B cell (primary cell): Measurements from ENCODE around the gene SMURF2. TPM values are rescaled to one million over a fixed set of nuclear protein-coding genes. Genes with fewer than 3 reads are reported as not detected.

ENCODE experiments used
- ATAC-seq: fragments of 200-7000 bp; cut with Tn5 transposase; one replicate; pipeline ENCODE4 v1.10.0; 2021; ENCODE audit warnings: low read depth, mild to moderate bottlenecking, moderate number of reproducible peaks, moderate library complexity
- CTCF ChIA-PET: fragments of 350-600 bp; sonication (Branson Sonifier 250); formaldehyde crosslinking; loops from one replicate; lab custom pipeline; 2021; ENCODE audit warnings: antibody characterized with exemption, inconsistent platforms; lab: Charles Lee
- POLR2A ChIA-PET: fragments of 350-600 bp; sonication (Branson Sonifier 250); formaldehyde crosslinking; loops from one replicate; lab custom pipeline; 2021; ENCODE audit warnings: antibody characterized with exemption; lab: Charles Lee
- DNase-seq: peaks from one replicate; pipeline ENCODE4 v3.0.0; 2013
- H2AFZ ChIP-seq: 2 replicates; pipeline ENCODE4 v1.6.1; 2012; ENCODE audit warnings: mild to moderate bottlenecking, low read depth, low read length; ENCODE audit not compliant: insufficient read depth, poor library complexity, severe bottlenecking
- H3K27ac ChIP-seq, 2 donors: 1 replicate in 1 of 2; 2 replicates in 1 of 2; pipeline ENCODE4 v1.5.1; 2012 to 2013; ENCODE audit warnings: low read length in 2 of 2, mild to moderate bottlenecking in 2 of 2, moderate library complexity in 1 of 2
- H3K27me3 ChIP-seq, 4 experiments: fragments of 200-600 bp in 1 of 4; sonication (generic) in 1 of 4; replicated peaks in 1 of 4; 1 replicate in 2 of 4; 2 replicates in 2 of 4; pipeline versions ENCODE4 v1.6.1 to v1.7.0; 2013 to 2016; ENCODE audit warnings: low read length in 3 of 4, mild to moderate bottlenecking in 2 of 4, mixed read lengths in 1 of 4, moderate library complexity in 1 of 4; ENCODE audit not compliant: insufficient read depth in 4 of 4, control insufficient read depth in 3 of 4; ENCODE audit errors: control extremely low read depth in 1 of 4
- H3K36me3 ChIP-seq, 2 experiments: replicated peaks in 1 of 2; 1 replicate in 1 of 2; 2 replicates in 1 of 2; pipeline versions ENCODE4 v1.6.1 to v1.7.1; 2013; ENCODE audit warnings: low read length in 1 of 2; ENCODE audit not compliant: insufficient read depth in 2 of 2, control insufficient read depth in 1 of 2; ENCODE audit errors: control extremely low read depth in 1 of 2, extremely low read depth in 1 of 2
- H3K4me1 ChIP-seq, 2 donors: fragments of 200-600 bp in 1 of 2; sonication (generic) in 1 of 2; 1 replicate in 1 of 2; 2 replicates in 1 of 2; pipeline versions ENCODE4 v1.5.1 to v1.6.1; 2013 to 2017; ENCODE audit warnings: low read length in 2 of 2; ENCODE audit not compliant: control insufficient read depth in 2 of 2, insufficient read depth in 2 of 2
- H3K4me2 ChIP-seq: replicated peaks from 2 replicates; pipeline ENCODE3; 2012; ENCODE audit warnings: mild to moderate bottlenecking, low read depth, low read length; ENCODE audit not compliant: poor library complexity, severe bottlenecking
- H3K4me3 ChIP-seq, 5 experiments: fragments of 200-600 bp in 1 of 5; sonication (generic) in 1 of 5; 1 replicate in 3 of 5; 2 replicates in 2 of 5; pipeline versions ENCODE4 v1.5.1 to v1.7.0; 2011 to 2016; ENCODE audit warnings: low read length in 4 of 5, mild to moderate bottlenecking in 4 of 5, low read depth in 2 of 5, control low read depth in 1 of 5, moderate library complexity in 1 of 5; ENCODE audit not compliant: insufficient read depth in 1 of 5; ENCODE audit errors: control extremely low read depth in 1 of 5, extremely low read depth in 1 of 5
- H3K79me2 ChIP-seq: fragments of 200-600 bp; sonication (generic); one replicate; pipeline ENCODE4 v1.6.0; 2016; ENCODE audit warnings: low read length; ENCODE audit not compliant: control insufficient read depth, insufficient read depth
- H3K9ac ChIP-seq: fragments of 200-600 bp; sonication (generic); 2 replicates; pipeline ENCODE4 v1.6.1; 2017; ENCODE audit warnings: mild to moderate bottlenecking, low read length, moderate library complexity
- H3K9me3 ChIP-seq, 3 donors: one replicate each; pipeline versions ENCODE4 v1.6.1 to v1.7.1; 2013; ENCODE audit warnings: low read length in 2 of 3; ENCODE audit not compliant: control insufficient read depth in 2 of 3, insufficient read depth in 1 of 3; ENCODE audit errors: control extremely low read depth in 1 of 3
- H4K20me1 ChIP-seq: 2 replicates; pipeline ENCODE4 v1.6.0; 2012; ENCODE audit warnings: mild to moderate bottlenecking, low read length; ENCODE audit not compliant: insufficient read depth, control insufficient read depth, poor library complexity, severe bottlenecking
- H3K27ac Mint-ChIP-seq: one replicate; pipeline ENCODE4 v1.8.0; 2021; ENCODE audit warnings: mixed read lengths
- H3K27me3 Mint-ChIP-seq: one replicate; pipeline ENCODE4 v1.8.0; 2021; ENCODE audit warnings: mixed read lengths
- H3K4me1 Mint-ChIP-seq: one replicate; pipeline ENCODE4 v1.8.0; 2021; ENCODE audit warnings: mixed read lengths
- H3K4me3 Mint-ChIP-seq: one replicate; pipeline ENCODE4 v1.8.0; 2021; ENCODE audit warnings: mixed read lengths
- H3K9me3 Mint-ChIP-seq: one replicate; pipeline ENCODE4 v1.8.0; 2022; ENCODE audit warnings: mixed read lengths; ENCODE audit not compliant: insufficient read depth
- CTCF ChIP-seq: fragments of 200-600 bp; IDR thresholded peaks from one replicate; pipeline ENCODE4 v1.8.0; 2022; ENCODE audit warnings: antibody characterized with exemption, mild to moderate bottlenecking
- EZH2 ChIP-seq: IDR thresholded peaks from 2 replicates; pipeline ENCODE4 v1.6.1; 2012; ENCODE audit warnings: borderline replicate concordance, low read depth, mild to moderate bottlenecking, moderate library complexity, low read length; ENCODE audit not compliant: insufficient read depth, poor library complexity, severe bottlenecking
- WGBS: methylation state at CpG from one replicate; pipeline ENCODE4 v1.1.5; 2013; ENCODE audit warnings: missing lambda C conversion rate; ENCODE audit not compliant: insufficient coverage; 5-methylcytosine and 5-hydroxymethylcytosine counted together
- intact Hi-C: fragments of 100-400 bp; cut with micrococcal nuclease; formaldehyde crosslinking; loops from one replicate; pipeline ENCODE4 v1.10.0; 2022
- polyA plus RNA-seq: library from polyadenylated mRNA; depleted of rRNA; stranded (reverse); fragments of >200 nt; gene quantifications from 2 replicates; pipeline ENCODE4 v1.2.3, GENCODE V29; 2012
- total RNA-seq, 2 donors: library from RNA; stranded (reverse); fragments of 120-200 nt in 1 of 2; gene quantifications; 1 replicate in 1 of 2; 2 replicates in 1 of 2; pipeline versions ENCODE4 v1.2.3 to v1.2.4, GENCODE V29; 2013 to 2022

Gene SMURF2
- total and polyA plus RNA-seq, 2 donors (not counting 1 experiment from before 2014, with no cell fraction given), result 9.2 to 32.8 TPM

GRCh38 chr17:64520359-64520758 lies 141.7 kb downstream of the SMURF2 start:
- H3K4me2 ChIP-seq, result no peak overlapping the region
- H3K36me3 ChIP-seq, result peaks cover 15 to 68% of the 10 kb centered on the region in 2 experiments
- peaks cover 0 to 4% of the 10 kb centered on the region in 2 donors for H3K4me1 ChIP-seq
- Mint-ChIP-seq H3K27ac (no peak overlapping the region), H3K4me1 (peaks cover 8% of the 10 kb centered on the region), H3K9me3 (no peaks in the 10 kb centered on the region), H3K27me3 (no peaks in the 10 kb centered on the region), H3K4me3 (no peak overlapping the region)
- TF ChIP-seq EZH2 (no peak), CTCF (no peak)
- no peaks in the 10 kb centered on the region for H3K27me3 ChIP-seq
- no peak overlapping the region for H2AFZ ChIP-seq
- CTCF ChIA-PET, result interaction anchor here (0.7 kb wide), 1 partner anchor 564 kb away, joined by 4 read pairs; no protein-coding TSS in a partner anchor
- DNase-seq, result no peak
- no peaks in the 10 kb centered on the region for H3K9me3 ChIP-seq
- ATAC-seq, result no peak
- H3K4me3 ChIP-seq, result no peak overlapping the region
- 96% methylated on average over 4 of the region's 6 CpGs for WGBS
- POLR2A ChIA-PET, result interaction anchor here (0.7 to 1.3 kb wide), 2 partner anchors 15 to 24 kb away, joined by 5 to 6 read pairs; partner anchors contain the start of genes DDX5 and POLG2
- intact Hi-C loops, result no loop called here
- H4K20me1 ChIP-seq, result peaks cover 25% of the 10 kb centered on the region
- H3K9ac ChIP-seq, result no peak overlapping the region
- H3K27ac ChIP-seq, result no peak overlapping the region
- peaks cover 27% of the 10 kb centered on the region for H3K79me2 ChIP-seq

GRCh38 chr17:64519601-64520000 lies 142.5 kb downstream of the SMURF2 start:
- Mint-ChIP-seq H3K4me3 (no peak overlapping the region), H3K27ac (no peak overlapping the region), H3K4me1 (peaks cover 11% of the 10 kb centered on the region), H3K27me3 (no peaks in the 10 kb centered on the region), H3K9me3 (no peaks in the 10 kb centered on the region)
- H3K27me3 ChIP-seq, result no peaks in the 10 kb centered on the region
- DNase-seq (no peak), ATAC-seq (no peak)
- H2AFZ ChIP-seq, result no peak overlapping the region
- intact Hi-C loops, result no loop called here
- H3K79me2 ChIP-seq, result peaks cover 27% of the 10 kb centered on the region
- H3K4me3 ChIP-seq, result no peak overlapping the region
- H4K20me1 ChIP-seq, result peaks cover 28% of the 10 kb centered on the region
- no peak overlapping the region for H3K27ac ChIP-seq
- POLR2A ChIA-PET, result interaction anchor here (1.3 kb wide), 1 partner anchor 23 kb away, joined by 6 read pairs; the partner anchor contains the start of gene POLG2
- H3K4me2 ChIP-seq, result no peak overlapping the region
- H3K36me3 ChIP-seq, result peaks cover 16 to 70% of the 10 kb centered on the region in 2 experiments
- H3K4me1 ChIP-seq, result peaks cover 0 to 8% of the 10 kb centered on the region in 2 donors
- no peaks in the 10 kb centered on the region for H3K9me3 ChIP-seq
- no peak overlapping the region for H3K9ac ChIP-seq
- CTCF ChIA-PET, result interaction anchor here (1.2 kb wide), 1 partner anchor 29 kb away, joined by 3 read pairs; no protein-coding TSS in a partner anchor
- WGBS, result 94% methylated on average over 5 of the region's 6 CpGs
- TF ChIP-seq EZH2, result no peak
- TF ChIP-seq CTCF, result no peak
